GM21360 (cell line): ENCODE data around the gene MOB3C.

Experiments used
- ATAC-seq: cut with Tn5 transposase; IDR thresholded peaks from one replicate; pipeline ENCODE4 v1.9.1; 2021; ENCODE audit warnings: mild to moderate bottlenecking, moderate library complexity; ENCODE audit not compliant: unreplicated experiment

The MOB3C gene

GRCh38 chr1:46580140-46580903, 36.3 kb downstream of the MOB3C start:
- ATAC-seq: no peak

GRCh38 chr1:46577671-46578070, 38.9 kb downstream of the MOB3C start:
- ATAC-seq: no peak

GRCh38 chr1:46576596-46576995, 40.0 kb downstream of the MOB3C start:
- no peak for ATAC-seq

- no peak for ATAC-seq
Observed at GRCh38 chr1:46575778-46576177, 40.8 kb downstream of the MOB3C start.

GRCh38 chr1:46575300-46575699, 41.3 kb downstream of the MOB3C start:
- no peak for ATAC-seq

GRCh38 chr1:46571691-46572225, 44.9 kb downstream of the MOB3C start:
- no peak for ATAC-seq

- no peak for ATAC-seq
Observed at GRCh38 chr1:46569884-46570725, 46.5 kb downstream of the MOB3C start.

- ATAC-seq: no peak
Observed at GRCh38 chr1:46569116-46569515, 47.5 kb downstream of the MOB3C start.

GRCh38 chr1:46568461-46568891, 48.1 kb downstream of the MOB3C start:
- no peak for ATAC-seq

GRCh38 chr1:46563341-46563740, 53.3 kb downstream of the MOB3C start:
- no peak for ATAC-seq

GRCh38 chr1:46562498-46562897, 54.1 kb downstream of the MOB3C start:
- ATAC-seq: no peak

- no peak for ATAC-seq
Observed at GRCh38 chr1:46558966-46559365, 57.6 kb downstream of the MOB3C start.

- no peak for ATAC-seq
Observed at GRCh38 chr1:46558141-46558963, 58.3 kb downstream of the MOB3C start.
